Lung (tissue), 12 donors: ENCODE results near the gene UBE2U. TPM values are rescaled to one million over a fixed set of nuclear protein-coding genes. Genes with fewer than 3 reads are reported as not detected.

Experiments used
- ATAC-seq: fragments of 200-7000 bp; cut with Tn5 transposase; one replicate; pipeline ENCODE4 v1.9.1; 2020; ENCODE audit warnings: moderate number of reproducible peaks; ENCODE audit not compliant: insufficient read depth, low FRiP score
- DNase-seq, 3 donors: peaks; one replicate each; pipeline ENCODE4 v3.0.0-alpha.2; 2013 to 2017
- H3K27ac ChIP-seq, 2 donors: one replicate each; pipeline ENCODE4 v1.5.1; 2013; ENCODE audit warnings: mild to moderate bottlenecking in 2 of 2, moderate library complexity in 2 of 2, control low read depth in 1 of 2, inconsistent platforms in 1 of 2, low read depth in 1 of 2, low read length in 1 of 2
- H3K27me3 ChIP-seq, 3 donors: one replicate each; pipeline ENCODE4 v1.5.1; 2013; ENCODE audit warnings: low read length in 2 of 3; ENCODE audit not compliant: control insufficient read depth in 3 of 3, insufficient read depth in 3 of 3
- H3K36me3 ChIP-seq, 4 donors: one replicate each; pipeline ENCODE4 v1.5.1; 2013; ENCODE audit warnings: low read length in 4 of 4, mild to moderate bottlenecking in 1 of 4, moderate library complexity in 1 of 4; ENCODE audit not compliant: control insufficient read depth in 4 of 4, insufficient read depth in 4 of 4
- H3K4me1 ChIP-seq, 5 donors: one replicate each; pipeline ENCODE4 v1.5.1; 2013; ENCODE audit warnings: low read length in 5 of 5, mild to moderate bottlenecking in 2 of 5, moderate library complexity in 1 of 5; ENCODE audit not compliant: control insufficient read depth in 5 of 5, insufficient read depth in 5 of 5
- H3K4me3 ChIP-seq: one replicate; pipeline ENCODE4 v1.5.1; 2013; ENCODE audit warnings: mild to moderate bottlenecking, control low read depth, moderate library complexity
- H3K9ac ChIP-seq, 2 donors: one replicate each; pipeline ENCODE4 v1.5.1; 2013; ENCODE audit warnings: low read length in 2 of 2, control low read depth in 1 of 2; ENCODE audit not compliant: insufficient read depth in 1 of 2
- H3K9me3 ChIP-seq, 4 donors: one replicate each; pipeline ENCODE4 v1.5.1; 2013; ENCODE audit warnings: low read length in 3 of 4, mild to moderate bottlenecking in 1 of 4, moderate library complexity in 1 of 4; ENCODE audit not compliant: control insufficient read depth in 4 of 4, insufficient read depth in 3 of 4
- CTCF ChIP-seq: IDR thresholded peaks from 2 replicates; pipeline ENCODE4 v1.5.1; 2012; ENCODE audit warnings: mild to moderate bottlenecking; ENCODE audit errors: control extremely low read depth, extremely low read depth
- WGBS, 2 donors: extraction: QIAGEN DNeasy Blood & Tissue Kit; methylation state at CpG; one replicate each; pipeline ENCODE4 v1.1.7; 2013; 5-methylcytosine and 5-hydroxymethylcytosine counted together
- polyA plus RNA-seq, 2 donors: library from polyadenylated mRNA; stranded (reverse); fragments of 200-250 nt; gene quantifications; one replicate each; pipeline ENCODE4 v1.2.1, GENCODE V29; 2013
- total RNA-seq, 2 donors: library from RNA; depleted of rRNA in 1 of 2; stranded (reverse); fragments of >200 nt in 1 of 2; gene quantifications; one replicate each; pipeline ENCODE4 v1.2.1, GENCODE V29; 2014 to 2021
- donor health status: control.
- donor health status: control.
- donor health status: Bipolar disorder and iron deficiency.
- donor health status: healthy.
- donor health status: DM: yes; HTN: yes; CAD: no.

Gene UBE2U
- total and polyA plus RNA-seq, 4 donors = not detected

- no peak for ATAC-seq
- no peak overlapping the region for H3K27ac ChIP-seq
- H3K9me3 ChIP-seq = no peaks in the 10 kb centered on the region
- H3K9ac ChIP-seq = peak overlapping the region in 1 of 2 donors; percentile 19
- no peak overlapping the region for H3K4me3 ChIP-seq
- no peaks in the 10 kb centered on the region for H3K27me3 ChIP-seq
- TF ChIP-seq CTCF = no peak
- peaks cover 2 to 22% (median 5%) of the 10 kb centered on the region in 4 donors for H3K36me3 ChIP-seq
- no peak for DNase-seq
- 71 to 75% methylated on average over 6 of the region's 6 CpGs for WGBS, 2 donors
- H3K4me1 ChIP-seq = peaks cover 0 to 57% (median 14%) of the 10 kb centered on the region in 5 donors
Measured at GRCh38 chr1:64162151-64162550, 41.3 kb upstream of the UBE2U start.

- TF ChIP-seq CTCF = no peak
- ATAC-seq (no peak), DNase-seq (no peak)
- WGBS, 2 donors = 100% methylated on average over 1 of the region's 1 CpG
- no peak overlapping the region for H3K27ac ChIP-seq
- no peak overlapping the region for H3K4me3 ChIP-seq
- H3K27me3 ChIP-seq = no peaks in the 10 kb centered on the region
- H3K36me3 ChIP-seq = peaks cover 2 to 28% (median 7%) of the 10 kb centered on the region in 4 donors
- H3K4me1 ChIP-seq = peaks cover 0 to 57% (median 14%) of the 10 kb centered on the region in 5 donors
- no peak overlapping the region for H3K9ac ChIP-seq
- H3K9me3 ChIP-seq = no peaks in the 10 kb centered on the region
Measured at GRCh38 chr1:64162804-64163203, 40.6 kb upstream of the UBE2U start.

GRCh38 chr1:64163431-64163830, 40.0 kb upstream of the UBE2U start:
- peaks cover 0 to 52% (median 14%) of the 10 kb centered on the region in 5 donors for H3K4me1 ChIP-seq
- H3K4me3 ChIP-seq = no peak overlapping the region
- H3K9me3 ChIP-seq = no peaks in the 10 kb centered on the region
- H3K9ac ChIP-seq = no peak overlapping the region
- ATAC-seq (no peak), DNase-seq (peak in 2 of 3 donors; percentile 42 to 66)
- TF ChIP-seq CTCF = no peak
- H3K36me3 ChIP-seq = peaks cover 2 to 32% (median 10%) of the 10 kb centered on the region in 4 donors
- H3K27me3 ChIP-seq = no peaks in the 10 kb centered on the region
- 86 to 94% methylated on average over 4 of the region's 4 CpGs for WGBS, 2 donors
- H3K27ac ChIP-seq = no peak overlapping the region

GRCh38 chr1:64163970-64164369, 39.5 kb upstream of the UBE2U start:
- DNase-seq (peak in 2 of 3 donors; percentile 72 to 80), ATAC-seq (no peak)
- Histone ChIP-seq H3K36me3 (peaks cover 2 to 33% (median 10%) of the 10 kb centered on the region in 4 donors), H3K4me3 (no peak overlapping the region), H3K9ac (peak overlapping the region in 1 of 2 donors; percentile 10), H3K27me3 (no peaks in the 10 kb centered on the region), H3K9me3 (no peaks in the 10 kb centered on the region), H3K27ac (no peak overlapping the region), H3K4me1 (peaks cover 0 to 49% (median 14%) of the 10 kb centered on the region in 5 donors)
- WGBS, 2 donors = 54 to 62% methylated on average over 1 of the region's 1 CpG
- TF ChIP-seq CTCF = no peak
